Measurements from ENCODE around the gene LGALS14.
"Not testable (repeated sequence)": the region's sequence is repeated elsewhere in the genome, so short reads cannot be mapped to it uniquely, and the experiment has no call there.

LGALS14 gene

DNA sequence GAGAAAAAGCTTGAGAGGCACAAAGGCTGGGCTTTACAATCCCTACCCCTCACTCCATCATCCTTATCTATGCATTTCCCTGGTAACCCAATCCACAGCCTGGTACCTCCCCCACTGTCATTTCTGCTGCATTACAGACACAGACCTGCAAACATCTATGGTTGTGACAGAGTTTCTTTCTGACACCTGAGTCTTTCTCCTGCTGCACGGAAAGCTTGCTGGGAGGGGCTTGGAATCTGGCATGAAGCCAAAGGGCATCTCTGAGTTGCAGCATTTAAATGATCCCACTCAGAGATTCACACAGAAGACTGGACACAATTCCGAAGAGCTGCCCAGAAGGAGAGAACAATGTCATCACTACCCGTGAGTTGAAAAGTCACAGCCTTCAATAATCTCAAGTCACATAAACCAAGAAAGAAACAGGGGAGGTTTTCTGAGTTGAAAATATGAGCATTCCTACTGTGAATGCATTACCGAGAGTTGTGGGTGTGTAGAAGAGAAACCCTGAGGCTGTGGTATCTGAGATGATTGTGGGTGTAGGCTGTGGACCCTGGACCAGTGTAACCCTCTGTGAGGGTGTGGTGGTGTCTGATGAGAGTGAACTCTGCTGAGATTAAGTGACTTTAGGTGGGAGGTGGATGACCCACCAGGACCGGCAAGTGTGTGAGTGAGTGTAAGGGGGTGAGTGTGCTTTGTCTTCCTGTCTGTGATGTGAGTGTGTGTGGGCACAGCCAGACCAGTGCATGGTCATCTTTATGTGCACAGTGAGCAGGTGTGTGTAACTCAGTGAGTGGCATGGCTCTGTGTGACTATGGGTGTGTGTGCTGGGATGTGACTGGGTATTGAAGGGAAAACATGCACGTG, at the start of gene LGALS14:
TSS of gene LGALS14 (plus strand) at position 301 of the 864 bp plus-strand sequence. CDS start at position 349, 48 bp downstream.
- DNase-seq (ENCODE audit: low read depth), result no peak
- no peak within 1 kb of the TSS for H3K4me3 ChIP-seq (ENCODE audit: low read depth, low read length)

GRCh38 chr19:39655613-39656012, 48.7 kb upstream of the LGALS14 start, which contains the start of gene LGALS16:
Gene LGALS16 (plus strand): TSS chr19:39655913. CDS start chr19:39655962, 49 bp downstream.
- no peak for DNase-seq (ENCODE audit: low read depth)
- H3K4me3 ChIP-seq (ENCODE audit: low read depth, low read length), result no peak within 1 kb of the TSS

DNA sequence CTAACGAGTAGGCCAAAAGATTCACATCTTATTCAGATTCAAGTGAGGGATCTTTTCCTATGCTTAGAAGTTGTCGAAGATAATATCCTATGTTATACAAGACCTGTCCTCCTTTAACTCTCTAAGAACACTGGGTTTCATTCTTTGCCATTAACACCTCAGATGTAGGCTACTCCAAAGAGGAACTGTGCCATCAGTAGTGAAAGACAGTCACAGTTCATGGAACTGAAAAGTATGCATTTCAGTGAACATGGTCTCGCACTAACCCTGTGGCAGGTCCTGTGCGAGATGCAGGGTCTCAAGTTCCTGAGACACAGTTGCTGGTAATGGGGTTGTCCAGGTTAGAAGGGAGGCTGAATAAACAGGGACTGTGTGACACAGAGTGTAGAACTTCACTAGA, 44.5 kb upstream of the LGALS14 start:
- no peak for DNase-seq (ENCODE audit: low read depth)
- no peak overlapping the region for H3K4me3 ChIP-seq (ENCODE audit: low read depth, low read length)

- DNase-seq (ENCODE audit: low read depth), result no peak
- no peak overlapping the region for H3K4me3 ChIP-seq (ENCODE audit: low read depth, low read length)
These were observed 43.6 kb upstream of the LGALS14 start for GRCh38 chr19:39660661-39661060.

DNA sequence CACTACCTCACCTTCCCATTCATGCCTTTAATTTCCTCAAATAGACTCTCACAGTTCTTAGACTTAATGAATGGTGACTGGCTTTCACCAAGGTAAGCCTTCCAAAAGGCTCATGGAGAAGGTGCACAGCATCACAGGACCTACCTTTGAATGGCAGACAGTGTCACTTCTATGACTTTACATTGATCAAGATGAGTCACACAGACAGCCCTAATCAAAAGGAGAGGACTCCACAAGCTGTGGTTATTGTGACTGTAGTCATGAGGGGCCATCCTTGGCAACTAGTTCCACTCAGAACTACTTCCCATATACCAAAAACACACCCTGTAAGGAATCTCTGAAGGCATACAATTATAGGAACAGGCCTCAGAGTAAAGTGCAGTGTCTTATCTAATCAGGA, 42.7 kb upstream of the LGALS14 start:
- no peak for DNase-seq (ENCODE audit: low read depth)
- H3K4me3 ChIP-seq (ENCODE audit: low read depth, low read length), result no peak overlapping the region

- H3K4me3 ChIP-seq (ENCODE audit: low read depth, low read length); DNase-seq (ENCODE audit: low read depth): not testable (repeated sequence)
These were observed 34.4 kb upstream of the LGALS14 start for GRCh38 chr19:39669860-39670259.

DNA sequence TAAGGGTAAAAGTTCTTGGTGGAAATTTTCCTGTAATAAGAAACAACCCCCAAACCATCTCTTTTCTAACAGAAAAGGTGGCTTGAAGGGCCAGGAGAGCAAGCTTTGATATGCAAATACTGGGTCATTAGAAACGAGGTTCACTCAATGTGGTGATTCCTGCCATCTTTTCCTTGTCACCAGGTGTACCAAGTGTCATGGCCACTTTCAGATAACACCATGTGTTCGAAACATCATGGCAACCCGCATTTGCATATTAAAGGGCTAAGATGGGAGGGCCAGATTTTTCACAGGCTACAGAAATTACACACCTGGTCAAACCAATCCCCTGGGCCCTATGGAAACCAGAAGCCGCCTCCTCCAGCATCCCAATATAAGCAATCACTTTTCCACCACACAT, 33.3 kb upstream of the LGALS14 start:
- no peak overlapping the region for H3K4me3 ChIP-seq (ENCODE audit: low read depth, low read length)
- no peak for DNase-seq (ENCODE audit: low read depth)

DNA sequence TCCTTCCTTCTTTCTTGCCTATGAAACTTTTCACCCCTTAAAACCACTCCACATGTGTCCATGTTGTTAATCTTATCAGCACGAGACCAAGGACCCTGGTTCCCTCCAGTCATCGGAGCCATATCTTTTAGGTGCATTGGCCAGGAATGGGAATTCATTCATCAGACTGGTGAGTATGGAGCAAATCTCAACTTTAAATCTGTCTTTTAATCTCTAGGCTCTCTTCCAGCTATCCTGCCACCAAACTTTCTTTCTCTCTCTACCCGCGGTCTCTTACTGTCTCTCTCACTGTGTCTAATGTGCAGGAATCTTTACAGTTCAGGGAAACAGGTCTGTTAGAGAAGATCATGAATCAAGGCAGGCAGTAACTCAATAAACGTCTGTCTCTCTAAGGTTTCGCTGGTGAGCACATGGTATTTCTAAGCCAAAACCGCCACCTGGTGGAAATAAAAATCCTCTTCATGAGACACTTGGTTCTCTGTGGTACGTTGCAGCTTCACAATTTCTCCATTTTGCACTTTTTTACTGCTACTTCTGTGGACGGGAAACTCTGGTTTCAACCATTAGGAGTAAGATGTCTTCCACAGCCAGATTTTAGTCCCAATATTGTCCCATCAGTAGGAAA, 32.4 kb upstream of the LGALS14 start:
- DNase-seq (ENCODE audit: low read depth), result no peak
- no peak overlapping the region for H3K4me3 ChIP-seq (ENCODE audit: low read depth, low read length)

DNA sequence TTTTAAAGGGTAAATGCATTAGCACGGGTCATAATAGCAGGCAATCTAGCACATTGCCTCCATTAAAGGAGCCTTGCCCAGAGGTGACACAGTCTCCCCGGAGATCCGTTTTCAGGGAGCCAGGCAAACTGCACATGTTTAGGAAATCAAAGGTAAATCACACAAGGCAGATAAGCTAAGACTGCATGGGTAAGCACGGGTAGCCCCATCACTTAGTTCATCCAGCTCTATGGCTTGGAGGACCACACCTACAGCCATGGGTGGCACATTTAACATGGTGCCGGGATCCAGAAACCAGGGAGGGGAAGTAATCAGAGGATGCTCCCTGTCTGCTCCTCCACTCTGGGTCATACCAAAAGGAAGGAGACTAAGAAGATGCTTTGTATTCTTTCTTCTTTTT, 31.8 kb upstream of the LGALS14 start:
- DNase-seq (ENCODE audit: low read depth), result no peak
- no peak overlapping the region for H3K4me3 ChIP-seq (ENCODE audit: low read depth, low read length)

DNA sequence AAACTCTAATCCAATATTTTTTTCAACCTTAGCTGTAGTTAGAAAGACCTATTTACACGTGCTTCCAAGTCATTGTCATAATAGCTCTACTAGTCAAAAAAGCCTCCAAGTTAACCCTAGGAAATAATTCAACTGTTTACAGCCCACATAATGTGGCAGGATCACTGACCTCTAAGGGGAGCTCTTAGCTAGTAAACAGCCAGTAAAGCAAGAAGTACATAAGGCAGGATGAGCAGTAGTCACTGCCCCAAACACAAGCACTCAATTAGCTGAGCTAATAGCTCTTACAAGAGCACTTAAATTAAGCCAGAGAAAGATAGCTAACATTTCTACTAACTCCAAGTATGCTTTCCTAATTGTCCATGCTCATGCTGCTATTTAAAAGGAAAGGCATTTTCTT, 30.4 kb upstream of the LGALS14 start:
- not testable (repeated sequence) for DNase-seq (ENCODE audit: low read depth)

GRCh38 chr19:39676004-39676403, 28.3 kb upstream of the LGALS14 start:
- H3K4me3 ChIP-seq (ENCODE audit: low read depth, low read length), result no peak overlapping the region
- no peak for DNase-seq (ENCODE audit: low read depth)

More for the DNA sequence above, 30.4 kb upstream of the LGALS14 start:
- H3K4me3 ChIP-seq (ENCODE audit: low read depth, low read length), result not testable (repeated sequence)

- H3K4me3 ChIP-seq (ENCODE audit: low read depth, low read length), result no peak overlapping the region
- no peak for DNase-seq (ENCODE audit: low read depth)
These were observed 26.1 kb upstream of the LGALS14 start for GRCh38 chr19:39677961-39678889.

DNA sequence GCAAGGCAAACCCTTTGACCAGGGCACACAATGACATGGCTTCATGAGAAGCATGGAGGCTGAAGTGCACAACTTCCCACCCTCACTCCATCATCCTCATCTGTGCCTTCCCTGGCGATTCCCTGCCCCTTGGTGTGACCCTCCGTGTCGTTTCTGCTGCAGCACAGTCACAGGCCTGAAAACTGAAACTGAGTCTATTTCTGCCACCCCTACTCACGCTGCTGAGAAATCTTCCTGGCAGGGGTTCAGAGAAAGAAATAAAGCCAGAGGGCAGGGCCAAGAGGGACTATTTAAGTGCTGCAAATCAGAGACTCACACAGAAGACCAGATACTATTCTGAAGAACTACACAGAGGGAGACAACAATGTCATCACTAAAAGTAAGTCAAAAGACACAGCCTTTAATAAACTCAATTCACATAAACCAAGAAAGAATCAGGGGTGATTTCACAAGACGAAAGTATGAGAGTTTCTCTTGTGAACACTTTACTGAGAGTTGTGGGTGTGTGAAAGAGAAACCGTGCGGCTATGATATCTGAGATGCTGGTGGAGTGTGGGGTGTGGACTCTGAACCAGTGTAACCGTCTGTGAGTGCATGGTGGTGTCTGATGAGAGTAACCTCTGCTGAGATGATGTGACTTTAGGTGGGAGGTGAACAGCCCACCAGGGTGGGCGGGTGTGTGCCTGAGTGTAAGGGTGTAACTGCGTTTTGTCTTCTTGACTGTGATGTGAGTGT, 25.1 kb upstream of the LGALS14 start:
- no peak for DNase-seq (ENCODE audit: low read depth)
- no peak overlapping the region for H3K4me3 ChIP-seq (ENCODE audit: low read depth, low read length)

DNA sequence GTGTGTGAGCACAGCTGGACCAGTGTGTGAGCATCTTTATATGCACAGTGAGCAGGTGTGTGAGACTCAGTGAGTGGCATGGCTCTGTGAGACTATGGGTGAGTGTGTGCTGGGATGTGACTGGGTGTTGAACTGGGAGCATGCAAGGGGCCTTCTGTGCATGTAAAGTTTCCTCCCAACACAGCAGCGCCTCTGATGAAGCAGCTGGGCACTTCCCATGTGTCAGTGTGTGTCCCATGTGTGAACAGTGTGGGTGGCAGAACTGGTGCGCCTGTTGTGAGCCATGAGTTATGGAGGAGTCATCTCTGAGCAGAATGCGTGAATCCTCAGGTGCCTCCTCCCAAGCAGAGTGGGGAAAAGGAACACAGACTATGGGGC, 24.5 kb upstream of the LGALS14 start:
- no peak for DNase-seq (ENCODE audit: low read depth)
- H3K4me3 ChIP-seq (ENCODE audit: low read depth, low read length), result no peak overlapping the region

GRCh38 chr19:39680593-39680992, 23.7 kb upstream of the LGALS14 start:
- H3K4me3 ChIP-seq (ENCODE audit: low read depth, low read length), result no peak overlapping the region
- DNase-seq (ENCODE audit: low read depth), result no peak

GRCh38 chr19:39681416-39681815, 22.9 kb upstream of the LGALS14 start:
- H3K4me3 ChIP-seq (ENCODE audit: low read depth, low read length), result no peak overlapping the region
- no peak for DNase-seq (ENCODE audit: low read depth)

- DNase-seq (ENCODE audit: low read depth), result no peak
- H3K4me3 ChIP-seq (ENCODE audit: low read depth, low read length), result no peak overlapping the region
These were observed 20.0 kb upstream of the LGALS14 start for GRCh38 chr19:39684267-39684666.

DNA sequence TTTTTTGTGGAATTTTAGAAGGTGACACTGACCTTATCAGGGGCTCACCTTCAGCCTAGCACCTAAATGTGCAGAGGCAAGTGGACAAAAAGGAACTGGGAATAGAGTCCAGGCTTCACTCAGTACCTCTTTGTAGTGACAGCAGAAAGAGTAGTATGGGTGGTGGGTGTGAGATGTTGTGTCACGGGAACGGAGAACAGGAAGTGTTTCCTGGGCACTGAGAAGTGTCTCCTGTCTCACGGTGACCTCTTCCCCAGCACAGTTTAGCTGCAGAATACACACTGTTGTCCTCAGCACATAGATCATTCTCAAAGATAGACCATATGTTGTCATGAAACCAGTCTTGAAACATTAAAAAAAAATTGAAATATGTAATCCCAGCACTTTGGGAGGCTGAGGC, 17.5 kb upstream of the LGALS14 start:
- DNase-seq (ENCODE audit: low read depth), result no peak
- H3K4me3 ChIP-seq (ENCODE audit: low read depth, low read length), result no peak overlapping the region

GRCh38 chr19:39688637-39689036, 15.6 kb upstream of the LGALS14 start:
- not testable (repeated sequence) for H3K4me3 ChIP-seq (ENCODE audit: low read depth, low read length); DNase-seq (ENCODE audit: low read depth)

Data from skeletal muscle cell (primary cell).